OCI-LY3 (cell line): ENCODE results near the gene AKT3.
A peak's percentile ranks its signal among the peaks of the same experiment; 100 is the strongest.

Experiments used
- H2AFZ ChIP-seq: fragments of 200-600, 300-600 bp; shearing (Covaris generic); 2 replicates; pipeline ENCODE4 v1.6.0; 2014; ENCODE audit warnings: antibody characterized with exemption, low read depth, low read length
- H3K27ac ChIP-seq: fragments of 200-600, 300-600 bp; sonication (generic); 2 replicates; pipeline ENCODE4 v1.5.1; 2014; ENCODE audit warnings: mild to moderate bottlenecking, low read length, moderate library complexity, mixed read lengths
- H3K27me3 ChIP-seq: fragments of 200-600, 300-600 bp; sonication (generic); 2 replicates; pipeline ENCODE4 v1.6.1; 2014; ENCODE audit warnings: low read depth, low read length, mixed read lengths
- H3K36me3 ChIP-seq: fragments of 200-600, 300-600 bp; sonication (generic); replicated peaks from 2 replicates; pipeline ENCODE3; 2014; ENCODE audit warnings: low read depth, low read length, mixed read lengths
- H3K4me1 ChIP-seq: fragments of 300-600, 200-600 bp; sonication (generic); 2 replicates; pipeline ENCODE4 v1.6.1; 2014; ENCODE audit warnings: low read length, mixed read lengths
- H3K4me2 ChIP-seq: fragments of 200-600, 300-600 bp; sonication (generic); 2 replicates; pipeline ENCODE4 v1.6.1; 2014; ENCODE audit warnings: low read length, mixed read lengths
- H3K4me3 ChIP-seq: fragments of 300-600, 200-600 bp; sonication (generic); 2 replicates; pipeline ENCODE4 v1.5.1; 2014; ENCODE audit warnings: antibody characterized with exemption, mild to moderate bottlenecking, low read length, moderate library complexity
- H3K79me2 ChIP-seq: fragments of 300-600, 200-600 bp; shearing (Covaris generic); 2 replicates; pipeline ENCODE4 v1.6.1; 2014; ENCODE audit warnings: mild to moderate bottlenecking, low read length, mixed read lengths
- H3K9ac ChIP-seq: fragments of 300-600, 200-600 bp; shearing (Covaris generic); 2 replicates; pipeline ENCODE4 v1.6.0; 2014; ENCODE audit warnings: mild to moderate bottlenecking, low read length, moderate library complexity
- H3K9me3 ChIP-seq: fragments of 200-600, 300-600 bp; shearing (Covaris generic); 2 replicates; pipeline ENCODE4 v1.6.1; 2014; ENCODE audit warnings: low read length, mixed read lengths; ENCODE audit not compliant: insufficient read depth
- H4K20me1 ChIP-seq: fragments of 200-600, 300-600 bp; sonication (generic); 2 replicates; pipeline ENCODE4 v1.6.1; 2016; ENCODE audit warnings: low read length, mixed read lengths; ENCODE audit not compliant: insufficient read depth
- EZH2phosphoT487 ChIP-seq: fragments of 200-600 bp; shearing (Covaris generic); IDR thresholded peaks from 2 replicates; pipeline ENCODE4 v1.6.1; 2018; ENCODE audit warnings: antibody characterized with exemption, mixed run types, low read depth
- TF ChIP-seq, protein P1 (sequence below): fragments of 200-600, 300-600 bp; sonication (generic); IDR thresholded peaks from 2 replicates; pipeline ENCODE4 v1.5.1; 2014; ENCODE audit warnings: antibody characterized with exemption, low read length, low read depth

Gene AKT3

DNA sequence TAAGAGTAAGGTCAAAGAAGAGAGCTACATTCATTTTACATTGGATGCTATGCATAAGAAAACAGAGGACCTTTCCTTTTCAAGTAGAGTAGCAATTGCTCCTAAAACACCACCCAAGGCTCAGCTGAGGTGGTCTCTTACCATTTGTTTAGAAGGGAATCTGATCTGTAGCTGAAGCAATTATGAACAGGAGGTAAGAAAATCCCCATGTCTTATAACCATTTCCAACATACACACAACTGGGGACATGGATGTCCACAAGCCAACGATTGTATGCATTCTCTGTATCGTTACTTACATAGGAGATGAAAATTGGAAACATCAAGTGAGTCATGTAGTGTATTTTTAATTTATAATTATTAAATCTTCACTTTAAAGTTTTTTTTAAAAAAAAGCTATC lies 132.0 kb downstream of the AKT3 start:
- peaks cover 8% of the 10 kb centered on the region for H3K4me1 ChIP-seq
- H3K4me2 ChIP-seq: no peak overlapping the region
- H2AFZ ChIP-seq: no peak overlapping the region
- H3K9ac ChIP-seq: no peak overlapping the region
- no peaks in the 10 kb centered on the region for H4K20me1 ChIP-seq
- no peak overlapping the region for H3K4me3 ChIP-seq
- no peak overlapping the region for H3K27ac ChIP-seq
- H3K27me3 ChIP-seq: no peaks in the 10 kb centered on the region
- peaks cover 6% of the 10 kb centered on the region; the same call in 1 of the 2 replicates for H3K79me2 ChIP-seq
- H3K36me3 ChIP-seq: no peaks in the 10 kb centered on the region
- H3K9me3 ChIP-seq: no peaks in the 10 kb centered on the region
- TF ChIP-seq EZH2phosphoT487: no peak
- TF ChIP-seq, protein P1, sequence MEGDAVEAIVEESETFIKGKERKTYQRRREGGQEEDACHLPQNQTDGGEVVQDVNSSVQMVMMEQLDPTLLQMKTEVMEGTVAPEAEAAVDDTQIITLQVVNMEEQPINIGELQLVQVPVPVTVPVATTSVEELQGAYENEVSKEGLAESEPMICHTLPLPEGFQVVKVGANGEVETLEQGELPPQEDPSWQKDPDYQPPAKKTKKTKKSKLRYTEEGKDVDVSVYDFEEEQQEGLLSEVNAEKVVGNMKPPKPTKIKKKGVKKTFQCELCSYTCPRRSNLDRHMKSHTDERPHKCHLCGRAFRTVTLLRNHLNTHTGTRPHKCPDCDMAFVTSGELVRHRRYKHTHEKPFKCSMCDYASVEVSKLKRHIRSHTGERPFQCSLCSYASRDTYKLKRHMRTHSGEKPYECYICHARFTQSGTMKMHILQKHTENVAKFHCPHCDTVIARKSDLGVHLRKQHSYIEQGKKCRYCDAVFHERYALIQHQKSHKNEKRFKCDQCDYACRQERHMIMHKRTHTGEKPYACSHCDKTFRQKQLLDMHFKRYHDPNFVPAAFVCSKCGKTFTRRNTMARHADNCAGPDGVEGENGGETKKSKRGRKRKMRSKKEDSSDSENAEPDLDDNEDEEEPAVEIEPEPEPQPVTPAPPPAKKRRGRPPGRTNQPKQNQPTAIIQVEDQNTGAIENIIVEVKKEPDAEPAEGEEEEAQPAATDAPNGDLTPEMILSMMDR: no peak

DNA sequence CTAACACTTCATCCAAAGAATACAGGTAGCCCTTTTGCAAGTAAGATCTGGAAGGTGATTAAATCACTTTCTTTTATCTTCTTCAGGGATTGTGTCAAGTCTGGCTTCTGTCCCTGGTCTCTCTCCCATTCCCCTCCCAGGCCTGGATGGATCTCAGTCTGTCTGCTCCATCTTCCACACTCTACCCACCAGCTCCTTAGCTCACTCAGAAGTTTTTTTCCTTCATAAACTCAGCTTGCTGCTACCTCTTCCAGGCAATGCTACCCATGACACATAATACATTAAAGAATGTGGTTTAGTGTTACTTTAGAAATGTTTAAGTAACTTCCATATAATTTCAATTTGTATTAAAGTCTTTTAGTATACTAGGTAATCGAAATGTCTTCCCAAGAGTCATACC lies 133.1 kb downstream of the AKT3 start:
- no peaks in the 10 kb centered on the region for H3K9me3 ChIP-seq
- no peak for TF ChIP-seq EZH2phosphoT487
- TF ChIP-seq, protein P1: no peak
- no peak overlapping the region for H3K4me3 ChIP-seq
- no peak overlapping the region for H3K27ac ChIP-seq
- peaks cover 4% of the 10 kb centered on the region; the same call in 1 of the 2 replicates for H3K79me2 ChIP-seq
- H3K4me2 ChIP-seq: no peak overlapping the region
- no peaks in the 10 kb centered on the region for H3K36me3 ChIP-seq
- H4K20me1 ChIP-seq: peaks cover 4% of the 10 kb centered on the region; the same call in 1 of the 2 replicates
- no peak overlapping the region for H3K9ac ChIP-seq
- H3K4me1 ChIP-seq: peaks cover 10% of the 10 kb centered on the region; the same call in 1 of the 2 replicates
- no peaks in the 10 kb centered on the region for H3K27me3 ChIP-seq
- no peak overlapping the region for H2AFZ ChIP-seq

DNA sequence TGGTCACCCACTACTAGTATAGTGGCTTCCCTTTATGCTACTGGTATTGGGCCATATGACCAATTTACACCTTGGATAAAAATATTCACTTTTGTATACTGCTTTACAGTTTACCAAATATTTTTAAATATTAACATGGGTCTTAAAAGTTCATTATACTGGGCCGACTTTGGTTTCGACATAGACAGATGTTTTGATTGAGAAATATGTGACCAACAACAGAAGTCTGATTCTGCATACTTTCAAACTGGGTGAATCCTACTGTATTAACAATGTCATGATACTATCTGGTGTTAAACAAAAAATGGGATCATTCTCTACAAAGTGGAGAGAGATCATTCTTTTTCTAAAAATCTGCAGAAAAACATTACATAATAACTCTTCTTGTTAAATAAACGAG lies 134.8 kb downstream of the AKT3 start:
- Histone ChIP-seq H3K27me3 (no peaks in the 10 kb centered on the region), H2AFZ (no peak overlapping the region), H3K27ac (no peak overlapping the region), H3K4me2 (no peak overlapping the region), H4K20me1 (peaks cover 4% of the 10 kb centered on the region; the same call in 1 of the 2 replicates), H3K4me1 (peaks cover 15% of the 10 kb centered on the region), H3K4me3 (no peak overlapping the region), H3K9ac (no peak overlapping the region), H3K9me3 (no peaks in the 10 kb centered on the region), H3K36me3 (no peaks in the 10 kb centered on the region), H3K79me2 (no peaks in the 10 kb centered on the region)
- TF ChIP-seq EZH2phosphoT487: no peak
- TF ChIP-seq, protein P1: no peak

DNA sequence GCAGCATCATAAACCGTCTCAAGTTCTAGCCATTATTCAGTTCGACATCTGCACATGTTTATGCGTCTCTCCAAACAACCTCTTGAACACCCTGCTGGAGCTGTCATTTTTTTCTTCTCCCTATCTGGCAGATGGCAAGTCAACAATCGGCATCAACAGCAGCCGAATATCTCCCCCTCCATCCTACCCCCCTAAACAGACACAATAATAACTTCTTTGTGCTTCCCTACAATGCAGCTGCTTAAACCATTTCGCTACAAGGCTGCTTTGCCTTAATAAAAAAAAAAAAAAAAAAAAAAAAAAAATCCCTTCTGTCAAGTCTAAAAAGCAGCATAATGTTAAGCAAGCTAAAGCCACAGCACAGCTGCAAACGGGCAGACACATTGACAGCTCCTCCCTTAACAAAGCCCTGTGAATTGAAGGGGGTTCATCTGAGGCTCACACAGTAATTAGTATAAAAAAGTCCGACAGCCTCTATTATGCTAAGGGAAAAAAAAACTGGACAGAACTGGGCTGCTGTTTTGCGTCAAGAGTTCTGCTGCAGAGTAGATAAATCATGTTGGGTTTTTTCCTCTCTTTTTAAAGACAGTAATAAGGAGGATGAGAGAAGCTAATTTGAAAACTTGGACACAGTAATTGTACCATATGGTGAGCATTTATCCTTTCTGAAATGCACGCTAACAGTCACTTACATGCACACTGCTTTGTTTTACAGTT lies 136.4 kb downstream of the AKT3 start:
- H3K79me2 ChIP-seq: no peaks in the 10 kb centered on the region
- no peak overlapping the region for H3K9ac ChIP-seq
- H3K4me3 ChIP-seq: peak overlapping the region; percentile 14
- peaks cover 21% of the 10 kb centered on the region for H3K4me1 ChIP-seq
- H3K36me3 ChIP-seq: no peaks in the 10 kb centered on the region
- no peaks in the 10 kb centered on the region for H3K9me3 ChIP-seq
- H3K27ac ChIP-seq: no peak overlapping the region
- peaks cover 4% of the 10 kb centered on the region; the same call in 1 of the 2 replicates for H4K20me1 ChIP-seq
- TF ChIP-seq, protein P1: no peak
- no peak for TF ChIP-seq EZH2phosphoT487
- peak overlapping the region; percentile 25 for H3K4me2 ChIP-seq
- no peaks in the 10 kb centered on the region for H3K27me3 ChIP-seq
- no peak overlapping the region for H2AFZ ChIP-seq
